ENCODE results near the gene ADGRL3.

DNA sequence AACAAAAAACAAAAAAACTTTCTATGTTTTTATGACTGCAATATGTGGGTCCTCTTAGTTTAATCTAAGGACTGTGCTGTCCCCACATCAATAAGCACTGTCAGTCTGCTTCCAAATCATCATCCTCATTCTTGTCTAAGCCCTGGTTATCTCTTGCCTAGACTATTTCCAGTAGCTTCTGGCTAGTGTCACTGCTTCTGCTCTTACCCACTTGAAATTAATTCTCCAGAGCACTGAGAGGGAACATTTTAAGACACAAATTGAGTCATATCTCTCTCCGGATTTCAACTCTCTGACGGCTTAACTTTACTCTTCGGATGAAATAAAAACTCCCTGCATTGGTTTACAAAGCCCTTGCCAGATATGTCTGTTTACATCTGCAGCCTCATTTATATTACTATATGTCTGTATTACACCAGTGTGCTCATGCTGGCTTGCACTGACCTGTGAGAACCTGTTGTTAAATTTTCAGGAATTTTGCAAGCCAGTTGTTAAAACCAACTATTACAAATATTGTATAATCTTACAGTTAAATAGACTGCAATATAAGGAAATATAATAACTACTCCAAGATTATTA, 345.9 kb downstream of the ADGRL3 start:
- no peak for TF ChIP-seq CTCF (IDR thresholded peaks at IDR 0.05; ENCODE audit: low read length)
- no peak for TF ChIP-seq EZH2 (IDR thresholded peaks at IDR 0.05; ENCODE audit: borderline replicate concordance, low read length)

All from OCI-LY1 (cell line).